Large intestine (tissue), 12 donors: Measurements from ENCODE around the gene CDKN2B. TPM values are rescaled to one million over a fixed set of nuclear protein-coding genes. Genes with fewer than 3 reads are reported as not detected.
"Not testable (repeated sequence)": the region's sequence is repeated elsewhere in the genome, so short reads cannot be mapped to it uniquely, and the experiment has no call there.

Source experiments
- DNase-seq, 2 donors: peaks; one replicate each; pipeline versions ENCODE4 v3.0.0 to v3.0.0-alpha.2; 2013
- H3K27ac ChIP-seq: one replicate; pipeline ENCODE4 v1.5.1; 2013; ENCODE audit warnings: low read length
- H3K27me3 ChIP-seq: 2 replicates; pipeline ENCODE4 v1.6.1; 2013; ENCODE audit warnings: low read length; ENCODE audit not compliant: control insufficient read depth, insufficient read depth
- H3K36me3 ChIP-seq: 2 replicates; pipeline ENCODE4 v1.6.1; 2013; ENCODE audit warnings: low read length; ENCODE audit not compliant: control insufficient read depth, insufficient read depth
- H3K4me1 ChIP-seq: one replicate; pipeline ENCODE4 v1.6.1; 2013; ENCODE audit warnings: low read length; ENCODE audit not compliant: control insufficient read depth, insufficient read depth
- H3K4me3 ChIP-seq: one replicate; pipeline ENCODE4 v1.5.1; 2013; ENCODE audit warnings: low read length
- H3K9me3 ChIP-seq: one replicate; pipeline ENCODE4 v1.6.1; 2013; ENCODE audit warnings: mild to moderate bottlenecking, low read depth, low read length, moderate library complexity; ENCODE audit not compliant: control insufficient read depth
- WGBS: methylation state at CpG from one replicate; pipeline ENCODE4 v1.1.5; 2013; ENCODE audit warnings: low lambda C conversion rate; ENCODE audit not compliant: insufficient coverage; 5-methylcytosine and 5-hydroxymethylcytosine counted together
- long read RNA-seq, 11 donors: transcript quantifications; one replicate each; lab custom pipeline, GENCODE V29; 2026
- polyA plus RNA-seq: library from polyadenylated mRNA; unstranded; fragments of 120-200 nt; gene quantifications from one replicate; pipeline ENCODE4 v1.2.1, GENCODE V29; 2013

The CDKN2B gene, protein sequence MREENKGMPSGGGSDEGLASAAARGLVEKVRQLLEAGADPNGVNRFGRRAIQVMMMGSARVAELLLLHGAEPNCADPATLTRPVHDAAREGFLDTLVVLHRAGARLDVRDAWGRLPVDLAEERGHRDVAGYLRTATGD
- polyA plus RNA-seq: 21.7 TPM
- long read RNA-seq, donor 1, partial matches to known transcripts: 0 of 5 reads
- long read RNA-seq, donor 1, other reads (novel, unspliced or antisense): 0 of 5 reads
- long read RNA-seq, donor 2, partial matches to known transcripts: 0 of 6 reads
- long read RNA-seq, donor 2, other reads (novel, unspliced or antisense): 0 of 6 reads
- long read RNA-seq, donor 3: 0 reads
- long read RNA-seq, donor 4: 0 reads
- long read RNA-seq, donor 5, partial matches to known transcripts: 0 of 6 reads
- long read RNA-seq, donor 5, other reads (novel, unspliced or antisense): 0 of 6 reads
- long read RNA-seq, donor 6, transcript CDKN2B-201 (2 exons, 3,911 nt): major isoform, 5 of 7 reads
- long read RNA-seq, donor 6, partial matches to known transcripts: 0 of 7 reads
- long read RNA-seq, donor 6, other reads (novel, unspliced or antisense): 0 of 7 reads
- long read RNA-seq, donor 7, partial matches to known transcripts: 0 of 1 reads
- long read RNA-seq, donor 7, other reads (novel, unspliced or antisense): 0 of 1 reads
- long read RNA-seq, donor 8, transcript CDKN2B-203 (1 exons, 1,069 nt): major isoform, 9 of 11 reads
- long read RNA-seq, donor 8, partial matches to known transcripts: 0 of 11 reads
- long read RNA-seq, donor 8, other reads (novel, unspliced or antisense): 0 of 11 reads
- long read RNA-seq, donor 9, partial matches to known transcripts: 0 of 2 reads
- long read RNA-seq, donor 9, other reads (novel, unspliced or antisense): 0 of 2 reads
- long read RNA-seq, donor 10, partial matches to known transcripts: 0 of 4 reads
- long read RNA-seq, donor 10, other reads (novel, unspliced or antisense): 0 of 4 reads
- long read RNA-seq, donor 11, partial matches to known transcripts: 0 of 6 reads
- long read RNA-seq, donor 11, other reads (novel, unspliced or antisense): 0 of 6 reads

- Histone ChIP-seq H3K27me3 (peaks cover 54% of the 10 kb centered on the region), H3K4me3 (peak within 1 kb of the TSS; percentile 87), H3K9me3 (peaks cover 9% of the 10 kb centered on the region), H3K36me3 (no peaks in the 10 kb centered on the region), H3K27ac (peak within 1 kb of the TSS; percentile 96), H3K4me1 (no peaks in the 10 kb centered on the region)
- WGBS: no CpG with 5 or more reads among the region's 86 CpGs
- DNase-seq: peak; percentile 92
Measured at GRCh38 chr9:22008717-22009505, at the start of gene CDKN2B. CDKN2B (minus strand) TSS chr9:22009305; CDS start chr9:22008953, 352 bp downstream.

DNA sequence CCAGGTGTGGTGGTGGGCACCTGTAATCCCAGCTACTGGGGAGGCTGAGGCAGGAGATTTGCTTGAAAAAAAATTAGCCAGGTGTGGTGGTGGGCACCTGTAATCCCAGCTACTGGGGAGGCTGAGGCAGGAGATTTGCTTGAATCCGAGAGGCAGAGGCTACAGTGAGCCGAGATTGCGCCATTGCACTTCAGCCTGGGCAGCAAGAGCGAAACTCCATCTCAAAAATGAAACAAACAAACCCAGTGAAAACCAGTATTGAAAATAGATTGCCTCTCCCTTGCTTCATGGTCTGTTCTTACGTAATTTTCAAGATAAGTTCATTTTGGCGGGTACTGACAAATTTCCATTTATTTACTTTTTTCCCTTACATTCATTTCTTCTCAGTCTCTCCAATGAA is 48.9 kb upstream of the CDKN2B start:
- not testable (repeated sequence) for DNase-seq, H3K36me3 ChIP-seq, H3K9me3 ChIP-seq, H3K4me3 ChIP-seq, H3K27ac ChIP-seq, H3K27me3 ChIP-seq, H3K4me1 ChIP-seq
- WGBS: 92% methylated on average over 3 of the region's 6 CpGs

DNA sequence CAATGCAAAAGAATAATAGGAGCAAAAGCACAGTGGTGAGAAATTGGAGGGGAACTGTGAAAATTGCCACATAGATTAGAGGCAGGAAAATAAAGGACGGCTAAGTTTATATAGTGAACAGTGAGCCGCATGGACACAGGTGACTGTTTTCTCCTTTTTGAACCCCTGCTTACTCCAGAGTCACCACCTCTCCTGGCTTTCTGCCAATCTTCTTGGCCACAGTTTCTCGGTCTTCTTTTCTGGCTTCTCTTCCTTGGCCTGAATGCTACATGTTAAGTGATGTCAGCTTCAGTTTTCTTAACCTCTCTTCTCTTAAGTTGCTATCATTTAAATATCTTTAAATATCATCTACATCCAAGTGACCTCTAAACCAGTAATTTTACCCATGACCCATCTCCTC is 47.3 kb upstream of the CDKN2B start:
- H3K36me3 ChIP-seq: no peaks in the 10 kb centered on the region
- no peaks in the 10 kb centered on the region for H3K4me1 ChIP-seq
- DNase-seq: no peak
- no peaks in the 10 kb centered on the region for H3K9me3 ChIP-seq
- no peaks in the 10 kb centered on the region for H3K27me3 ChIP-seq
- WGBS: 90% methylated on average over 2 of the region's 3 CpGs
- no peak overlapping the region for H3K27ac ChIP-seq
- H3K4me3 ChIP-seq: no peak overlapping the region

DNA sequence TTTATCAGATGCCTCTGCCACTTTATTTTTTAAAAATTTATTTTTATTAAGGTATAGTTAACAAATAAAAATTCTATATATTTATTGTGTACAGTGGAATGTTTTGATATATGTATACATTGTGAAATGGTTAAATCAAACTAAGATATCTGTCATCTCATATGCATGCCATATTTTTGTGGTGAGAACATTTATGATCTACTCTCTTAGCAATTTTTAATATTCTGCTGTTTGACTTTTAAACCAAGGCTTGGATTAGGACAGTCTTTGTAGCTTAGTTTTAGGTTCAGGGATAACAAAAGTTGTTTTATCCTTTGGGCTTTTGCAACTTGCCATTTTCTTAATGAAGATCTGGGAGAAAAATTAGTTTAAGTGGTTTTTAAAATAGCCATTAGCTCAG is 46.0 kb upstream of the CDKN2B start:
- no peaks in the 10 kb centered on the region for H3K27me3 ChIP-seq
- H3K4me1 ChIP-seq: no peaks in the 10 kb centered on the region
- no peaks in the 10 kb centered on the region for H3K9me3 ChIP-seq
- no peak overlapping the region for H3K27ac ChIP-seq
- H3K4me3 ChIP-seq: no peak overlapping the region
- H3K36me3 ChIP-seq: no peaks in the 10 kb centered on the region
- DNase-seq: no peak

DNA sequence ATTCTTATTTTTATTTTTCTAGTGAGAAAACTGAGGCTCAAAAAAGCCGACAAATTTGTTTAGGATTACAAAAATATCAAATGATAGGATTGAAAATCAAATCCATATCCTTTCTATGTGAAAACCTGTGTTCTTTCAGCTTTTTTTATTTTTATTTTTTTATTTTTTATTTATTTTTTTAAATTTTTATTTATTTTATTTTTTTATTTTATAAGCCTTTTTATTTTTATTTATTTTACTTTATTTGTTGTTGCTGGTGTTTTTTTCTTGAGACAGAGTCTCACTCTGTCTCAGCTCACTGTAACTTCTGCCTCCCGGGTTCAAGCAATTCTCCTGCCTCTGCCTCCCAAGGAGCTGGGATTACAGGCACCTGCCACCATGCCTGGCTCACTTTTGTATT is 45.4 kb upstream of the CDKN2B start:
- DNase-seq: no peak
- Histone ChIP-seq H3K4me3 (no peak overlapping the region), H3K36me3 (no peaks in the 10 kb centered on the region), H3K27me3 (no peaks in the 10 kb centered on the region), H3K9me3 (no peaks in the 10 kb centered on the region), H3K4me1 (no peaks in the 10 kb centered on the region), H3K27ac (no peak overlapping the region)
- WGBS: 100% methylated on average over 1 of the region's 2 CpGs

GRCh38 chr9:22054076-22054475 is 45.0 kb upstream of the CDKN2B start:
- Histone ChIP-seq H3K4me3 (no peak overlapping the region), H3K9me3 (no peaks in the 10 kb centered on the region), H3K27ac (no peak overlapping the region), H3K27me3 (no peaks in the 10 kb centered on the region), H3K36me3 (no peaks in the 10 kb centered on the region), H3K4me1 (no peaks in the 10 kb centered on the region)
- no CpG with 5 or more reads among the region's 3 CpGs for WGBS
- no peak for DNase-seq

GRCh38 chr9:22053178-22053577 is 44.1 kb upstream of the CDKN2B start:
- Histone ChIP-seq H3K27me3 (no peaks in the 10 kb centered on the region), H3K9me3 (no peaks in the 10 kb centered on the region), H3K4me1 (no peaks in the 10 kb centered on the region), H3K4me3 (no peak overlapping the region), H3K36me3 (no peaks in the 10 kb centered on the region), H3K27ac (no peak overlapping the region)
- DNase-seq: no peak
- no CpG with 5 or more reads among the region's 2 CpGs for WGBS

DNA sequence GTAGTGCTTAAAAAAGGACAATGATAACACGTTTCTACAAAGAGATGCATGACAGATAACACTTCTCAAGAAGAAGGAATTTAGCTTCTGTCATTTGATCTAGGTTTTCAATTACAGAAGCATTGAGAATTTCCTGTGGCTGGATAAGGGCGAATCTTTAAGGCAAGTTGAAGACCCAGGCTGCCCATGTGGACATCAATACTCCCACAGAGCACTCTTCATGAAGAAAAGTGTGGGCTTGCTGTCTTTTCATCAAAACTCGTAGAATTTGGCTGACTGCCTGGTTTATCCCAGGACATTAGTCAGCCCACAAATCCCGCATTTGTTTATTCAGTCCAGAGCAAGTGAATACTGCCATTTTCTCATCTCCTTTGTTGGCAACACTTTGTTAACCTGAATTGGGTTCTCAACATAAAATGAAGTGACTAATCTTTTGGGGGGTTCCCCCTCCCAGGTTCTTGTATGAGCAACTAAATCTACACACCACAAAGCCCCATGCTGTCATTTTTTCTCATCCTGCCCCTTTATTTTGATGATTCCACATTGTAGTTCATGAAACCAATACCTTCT is 43.4 kb upstream of the CDKN2B start:
- H3K27ac ChIP-seq: no peak overlapping the region
- no peak overlapping the region for H3K4me3 ChIP-seq
- H3K27me3 ChIP-seq: no peaks in the 10 kb centered on the region
- no peaks in the 10 kb centered on the region for H3K4me1 ChIP-seq
- no peak for DNase-seq
- no peaks in the 10 kb centered on the region for H3K9me3 ChIP-seq
- no peaks in the 10 kb centered on the region for H3K36me3 ChIP-seq
- WGBS: 51% methylated on average over 2 of the region's 4 CpGs

DNA sequence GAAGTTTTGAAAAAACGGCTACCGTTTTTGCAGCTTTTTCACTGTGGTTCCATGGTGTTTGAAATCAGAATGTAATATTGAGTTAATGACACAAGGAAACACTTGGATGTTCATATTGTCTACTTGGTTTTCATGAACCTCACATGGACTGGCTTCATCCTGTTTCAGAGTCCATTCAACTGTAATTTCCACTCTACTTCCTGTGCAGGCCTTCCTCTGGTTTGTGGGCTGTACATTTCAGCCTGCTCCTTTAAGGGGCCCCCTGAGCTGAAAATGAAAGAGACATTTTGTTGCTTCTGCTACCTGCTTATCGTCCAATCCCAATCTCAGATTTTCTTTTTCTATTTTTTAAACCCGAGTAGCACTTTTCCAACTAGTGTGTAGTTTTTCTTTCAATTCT is 41.8 kb upstream of the CDKN2B start:
- H3K4me1 ChIP-seq: no peaks in the 10 kb centered on the region
- DNase-seq: peak in 1 of 2 donors; percentile 35

More for the DNA sequence above, 41.8 kb upstream of the CDKN2B start:
- H3K27me3 ChIP-seq: no peaks in the 10 kb centered on the region
- H3K36me3 ChIP-seq: no peaks in the 10 kb centered on the region
- H3K9me3 ChIP-seq: no peaks in the 10 kb centered on the region
- WGBS: 57% methylated on average over 2 of the region's 4 CpGs
- no peak overlapping the region for H3K4me3 ChIP-seq
- no peak overlapping the region for H3K27ac ChIP-seq
